HG03097 (cell line): ENCODE data around the gene TALDO1.
A peak's percentile ranks its signal among the peaks of the same experiment; 100 is the strongest.

Source experiments
- ATAC-seq: cut with Tn5 transposase; IDR thresholded peaks from one replicate; pipeline ENCODE4 v1.9.1; 2021; ENCODE audit not compliant: unreplicated experiment, low FRiP score

The TALDO1 gene

DNA sequence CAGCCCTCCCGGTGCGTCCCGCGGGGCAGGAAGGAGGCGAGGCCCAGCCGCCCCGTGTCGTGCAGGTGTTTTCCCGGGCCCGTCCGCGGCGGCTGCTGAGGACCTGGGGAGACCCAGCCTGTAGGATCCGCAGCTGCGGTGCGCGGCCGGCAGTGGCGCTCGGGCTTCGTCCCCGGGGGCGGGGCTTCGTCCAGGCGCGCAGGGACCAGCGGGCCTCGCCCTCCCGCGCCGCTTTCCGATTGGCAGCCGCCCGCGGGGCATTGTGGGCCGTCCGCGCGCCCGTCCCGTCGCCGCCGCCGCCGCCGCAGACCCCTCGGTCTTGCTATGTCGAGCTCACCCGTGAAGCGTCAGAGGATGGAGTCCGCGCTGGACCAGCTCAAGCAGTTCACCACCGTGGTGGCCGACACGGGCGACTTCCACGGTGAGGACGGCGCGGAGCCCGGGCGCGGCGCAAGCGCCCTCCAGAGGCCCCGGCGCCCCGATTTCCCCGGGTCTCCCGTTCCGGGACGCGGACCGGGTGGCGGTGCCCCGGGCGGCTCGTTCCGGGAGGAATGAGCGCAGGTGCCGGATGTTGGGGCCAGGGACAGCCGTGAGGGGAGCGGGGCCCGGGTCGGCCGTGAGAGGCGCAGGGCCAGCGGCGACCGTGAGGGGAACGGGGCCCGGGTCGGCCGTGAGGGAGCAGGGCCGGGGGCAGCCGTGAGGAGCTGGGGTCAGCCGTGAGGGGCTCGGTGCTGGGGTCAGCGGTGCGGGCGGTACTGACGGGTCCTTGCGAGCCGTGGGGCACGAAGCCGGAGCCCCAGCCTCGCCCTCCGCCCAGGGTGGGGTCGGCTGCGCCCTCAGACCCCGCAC is at the start of gene TALDO1:
Gene TALDO1, plus strand, starts transcription at position 307 of the 849 bp plus-strand sequence. Its CDS starts 18 bp downstream, at position 325.
- peak; percentile 69 for ATAC-seq

DNA sequence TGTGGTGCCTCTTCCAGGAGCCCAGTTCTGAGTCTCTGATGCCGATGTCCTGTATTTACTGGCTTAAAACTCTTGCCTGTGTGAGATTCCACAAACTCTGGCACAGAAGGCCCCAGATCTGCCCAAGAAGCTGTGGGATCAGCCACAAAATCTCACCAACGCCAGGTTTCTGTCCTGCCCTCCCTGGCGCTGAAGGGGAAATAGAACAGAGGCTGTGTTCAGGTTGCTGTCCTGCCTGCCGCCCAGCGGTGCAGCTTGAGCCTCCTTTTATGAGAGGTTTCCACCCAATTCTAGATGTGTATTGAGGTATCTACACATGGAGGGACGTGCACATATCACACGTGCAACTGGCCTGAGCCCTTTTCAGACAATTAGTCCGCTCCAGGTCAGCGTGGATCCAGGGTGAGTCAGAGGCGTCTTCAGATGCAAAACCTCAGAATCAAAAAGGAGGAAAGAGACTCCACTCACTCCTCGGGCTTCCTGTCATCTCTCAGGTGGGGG is 49.4 kb upstream of the TALDO1 start:
- ATAC-seq, result no peak

GRCh38 chr11:698493-699115 is 48.7 kb upstream of the TALDO1 start:
- no peak for ATAC-seq

- ATAC-seq, result no peak
Measured at GRCh38 chr11:699116-699508, 48.2 kb upstream of the TALDO1 start.

DNA sequence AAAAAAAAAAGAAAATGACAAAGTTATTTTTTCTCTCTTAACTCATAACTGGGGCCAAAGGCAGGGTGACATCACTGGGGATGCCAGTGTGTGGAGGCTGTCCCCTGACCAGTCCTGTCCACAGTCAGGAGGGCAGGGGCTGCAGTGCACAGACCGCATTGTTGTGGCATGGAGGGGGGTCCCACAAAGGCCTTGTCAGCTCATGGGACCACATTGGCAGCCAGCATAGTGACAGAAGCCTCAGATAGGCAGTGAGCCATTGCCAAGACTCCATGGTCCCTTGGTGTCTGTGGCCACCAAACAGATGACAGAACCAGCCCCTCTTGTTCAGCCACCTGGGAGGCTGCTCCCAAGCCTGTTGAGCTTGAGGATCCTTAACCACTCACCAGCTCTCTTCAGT is 47.5 kb upstream of the TALDO1 start:
- ATAC-seq, result no peak

- no peak for ATAC-seq
Measured at GRCh38 chr11:701741-702461, 45.4 kb upstream of the TALDO1 start.

DNA sequence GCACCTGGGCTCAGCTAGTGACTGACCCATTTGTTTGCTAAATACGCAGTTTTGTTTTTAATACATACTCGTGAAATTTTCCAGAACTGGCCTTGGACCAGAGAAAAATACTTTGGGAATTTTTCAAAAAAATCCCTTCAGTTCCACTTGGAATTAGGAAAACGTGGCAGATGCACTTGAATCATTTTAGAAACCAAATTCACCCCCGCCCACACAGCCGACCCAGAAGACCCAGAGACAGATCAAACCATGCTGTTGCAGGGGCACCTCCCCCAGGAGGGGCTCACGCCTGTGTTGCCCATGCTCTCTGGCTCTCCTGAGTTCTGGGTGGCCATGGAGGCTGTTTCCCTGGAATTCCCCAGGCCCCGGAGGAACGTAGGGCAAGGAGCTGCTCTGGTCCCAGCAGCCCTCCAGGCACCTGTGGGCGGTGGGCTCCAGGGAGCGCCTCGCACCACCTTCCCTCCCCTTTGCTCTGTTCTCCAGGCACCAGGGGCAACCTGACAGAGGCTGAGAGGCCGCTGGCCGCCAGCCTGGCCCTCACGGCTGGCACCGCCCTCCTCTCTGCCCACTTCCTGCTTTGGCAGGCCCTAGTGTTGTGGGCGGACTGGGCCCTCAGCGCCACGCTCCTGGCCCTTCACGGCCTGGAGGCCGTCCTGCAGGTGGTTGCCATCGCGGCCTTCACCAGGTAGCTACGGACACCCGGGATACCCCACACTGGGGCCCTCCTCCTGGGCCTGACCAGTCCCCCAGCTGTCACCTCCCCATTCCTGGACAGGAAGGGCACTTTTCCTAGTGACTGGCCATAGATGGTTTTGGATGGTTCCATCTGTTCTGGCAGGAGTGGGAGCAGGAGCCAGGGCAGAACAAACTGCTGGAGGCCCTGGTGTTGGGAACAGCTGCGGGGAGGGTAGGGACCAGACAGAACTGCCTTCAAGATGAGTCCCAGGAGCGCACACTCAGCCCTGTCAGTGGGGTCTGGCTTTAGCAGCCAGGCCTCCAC is 44.5 kb upstream of the TALDO1 start:
- no peak for ATAC-seq

DNA sequence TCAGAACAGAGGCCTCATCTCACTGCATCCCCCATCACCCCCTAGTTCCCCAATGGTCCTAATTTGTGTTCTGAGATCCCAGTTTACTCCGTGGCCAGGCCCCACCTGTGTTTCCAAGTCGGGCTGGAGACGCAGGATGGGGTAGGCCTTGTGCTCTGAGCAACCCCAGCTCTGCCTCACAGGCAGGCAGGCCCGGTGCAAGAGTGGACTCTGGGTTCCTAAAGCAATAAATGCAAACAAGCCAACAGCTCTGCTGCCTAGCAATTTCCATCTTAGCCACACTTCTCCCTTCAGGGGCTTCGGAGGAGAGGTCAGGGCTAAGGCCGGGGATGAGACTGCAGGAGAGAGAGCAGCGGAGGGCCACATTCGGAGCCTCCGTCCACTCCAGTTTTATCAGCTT is 43.8 kb upstream of the TALDO1 start:
- no peak for ATAC-seq

DNA sequence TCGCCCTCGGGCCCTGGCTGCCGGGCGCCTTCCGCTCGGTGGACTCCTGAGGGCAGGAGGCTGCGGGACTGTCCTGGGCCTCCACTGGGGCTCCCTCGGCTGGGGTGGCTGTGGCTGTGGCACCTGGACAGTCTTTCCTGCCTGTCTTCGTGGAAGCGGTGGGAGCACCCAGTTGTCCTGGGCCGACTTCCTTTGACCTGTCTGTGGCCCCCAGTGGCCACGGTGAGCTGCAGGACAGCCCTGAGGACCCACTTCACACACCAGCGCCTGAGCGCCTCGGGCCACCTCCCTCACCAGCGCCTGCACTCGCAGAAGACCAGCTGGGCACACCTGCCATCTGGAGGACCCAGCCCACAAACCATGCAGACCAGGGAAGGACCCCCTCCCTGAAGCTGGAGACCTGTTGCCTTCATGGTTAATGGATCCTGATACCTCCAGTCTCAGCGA is 43.0 kb upstream of the TALDO1 start:
- no peak for ATAC-seq

GRCh38 chr11:704781-705645 is 42.3 kb upstream of the TALDO1 start:
- ATAC-seq, result no peak

DNA sequence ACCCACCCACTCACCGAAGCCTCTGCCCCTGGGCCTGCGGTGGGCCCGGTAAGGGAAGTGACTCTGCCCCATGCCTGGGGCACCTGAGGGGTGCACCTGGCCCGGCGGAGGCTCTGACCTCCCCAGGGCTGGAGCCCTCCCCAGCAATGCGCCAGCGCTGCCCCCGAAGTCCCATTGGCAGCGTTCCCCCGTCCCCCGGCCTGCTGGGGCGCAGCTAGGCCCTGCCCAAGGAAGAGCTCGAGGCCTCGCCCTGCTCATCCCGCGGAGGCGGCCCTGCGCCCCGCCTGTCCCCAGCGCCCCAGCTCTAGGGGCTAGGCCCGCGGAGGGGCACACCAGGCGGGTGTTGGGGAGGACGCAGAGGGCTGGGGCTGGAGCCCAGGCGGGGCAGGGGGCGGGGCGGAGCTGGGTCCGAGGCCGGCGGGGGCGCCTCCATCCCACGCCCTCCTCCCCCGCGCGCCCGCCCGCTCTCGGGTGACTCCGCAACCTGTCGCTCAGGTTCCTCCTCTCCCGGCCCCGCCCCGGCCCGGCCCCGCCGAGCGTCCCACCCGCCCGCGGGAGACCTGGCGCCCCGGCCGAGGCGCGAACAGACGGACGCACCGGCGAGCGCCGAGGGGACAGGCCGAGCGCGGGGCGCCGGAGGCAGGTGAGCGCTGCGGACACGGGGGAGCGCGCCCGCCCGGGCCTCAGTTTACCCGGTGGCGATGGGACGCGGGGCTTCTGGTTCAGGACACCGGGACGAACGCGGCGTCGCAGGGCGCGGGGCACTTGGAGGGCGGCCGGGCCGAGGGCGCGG is 41.4 kb upstream of the TALDO1 start, which contains the start of gene EPS8L2:
Gene EPS8L2, plus strand, starts transcription at position 586 of the 793 bp plus-strand sequence. CDS start 3,177 bp downstream, outside the sequence.
- no peak for ATAC-seq

DNA sequence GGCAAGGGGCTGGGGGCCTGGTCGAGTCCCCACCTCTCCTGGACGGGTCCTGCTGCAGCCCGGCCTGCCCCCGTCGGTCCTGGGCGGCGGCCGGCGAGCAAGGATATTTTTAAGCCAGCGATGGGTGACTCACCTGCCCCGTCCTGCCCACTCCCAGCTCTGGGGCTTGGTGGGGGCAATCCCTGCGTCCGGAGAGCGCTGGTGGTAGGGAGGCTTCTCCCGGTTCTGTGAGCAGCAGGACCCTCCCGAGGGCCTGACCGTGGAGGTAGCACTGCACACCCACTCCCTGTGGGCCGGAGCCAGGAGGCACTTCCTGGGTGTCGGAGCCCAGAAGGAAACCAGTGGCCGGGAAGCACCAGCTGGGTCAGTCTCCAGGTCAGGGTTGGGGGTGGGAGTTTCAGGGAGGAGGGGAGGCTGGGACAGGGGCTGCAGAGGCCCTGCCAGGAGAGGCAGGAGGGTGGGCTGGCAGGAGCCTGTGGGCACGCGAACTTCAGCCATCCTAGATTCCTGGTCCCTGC is 40.8 kb upstream of the TALDO1 start:
- ATAC-seq, result no peak

GRCh38 chr11:706957-707816 is 40.1 kb upstream of the TALDO1 start:
- ATAC-seq, result no peak

DNA sequence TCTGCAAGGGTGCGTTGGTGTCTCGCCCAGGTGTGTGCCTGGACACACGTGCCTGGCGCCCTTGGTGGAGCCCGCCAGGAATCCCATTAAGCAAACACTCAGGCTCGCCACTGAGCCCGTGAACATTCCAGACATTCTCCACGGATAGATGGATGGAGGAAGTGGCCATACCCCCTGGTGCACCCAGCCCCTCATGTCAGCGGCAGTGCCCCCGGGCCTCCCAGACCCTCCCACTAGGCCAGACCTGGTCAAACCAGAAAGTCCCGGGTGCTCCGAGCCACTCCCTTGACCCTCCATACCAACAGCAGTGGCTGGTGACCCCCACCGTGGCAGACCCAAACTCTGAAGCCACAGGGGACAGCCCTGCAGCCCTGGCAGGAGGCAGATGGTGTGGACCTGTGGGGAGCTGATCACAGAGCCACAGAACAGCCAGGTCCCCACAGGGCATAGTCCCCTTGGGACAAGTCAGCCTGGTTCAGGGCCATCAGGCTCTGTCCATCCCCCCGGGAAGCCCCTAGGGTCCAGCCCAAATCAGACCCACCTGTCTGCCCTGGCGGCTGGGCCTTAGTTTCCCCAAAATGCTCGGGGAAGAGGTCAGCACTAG is 39.3 kb upstream of the TALDO1 start:
- no peak for ATAC-seq

- no peak for ATAC-seq
Measured at GRCh38 chr11:708511-708910, 38.8 kb upstream of the TALDO1 start.

DNA sequence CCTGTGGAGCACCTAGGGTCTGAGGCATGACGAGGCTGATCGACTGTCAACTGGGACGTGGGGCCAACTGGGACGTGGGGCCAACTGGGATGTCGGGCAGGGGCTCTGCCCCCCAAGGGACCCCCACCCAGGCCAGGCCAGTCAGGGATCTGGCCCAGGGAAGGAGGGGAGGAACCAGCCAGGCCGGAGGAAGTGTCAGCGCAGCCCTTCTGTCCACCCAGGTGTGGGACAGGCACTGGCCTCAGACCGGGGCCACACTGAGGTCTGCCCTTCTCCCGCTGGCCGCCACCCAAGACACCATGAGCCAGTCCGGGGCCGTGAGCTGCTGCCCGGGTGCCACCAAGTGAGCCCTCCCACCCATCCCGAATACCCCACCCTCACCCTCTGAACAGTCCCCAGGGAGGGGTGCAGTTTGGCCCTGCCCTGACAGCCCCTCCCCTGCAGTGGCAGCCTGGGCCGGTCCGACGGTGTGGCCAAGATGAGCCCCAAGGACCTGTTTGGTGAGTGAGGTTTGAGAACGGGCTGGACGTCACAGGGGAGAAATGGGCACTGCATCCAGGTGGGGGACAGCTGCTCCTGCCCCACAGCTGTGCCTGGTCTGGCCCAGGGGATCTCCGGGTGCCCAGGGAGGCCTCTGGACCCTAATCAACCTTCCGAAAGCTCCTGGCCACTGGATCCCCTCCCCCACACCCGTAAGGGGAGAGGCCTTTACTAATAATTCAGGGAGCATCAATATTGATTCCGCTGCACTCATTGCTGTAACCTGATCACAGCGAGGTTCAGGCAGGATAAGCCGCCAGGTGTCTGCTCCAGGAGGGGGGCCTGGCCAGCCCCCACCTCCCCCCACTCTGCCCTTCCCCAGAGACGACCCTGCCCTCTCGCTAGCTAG is 37.9 kb upstream of the TALDO1 start:
- no peak for ATAC-seq
